ENCODE measurements around the gene UBAP1.
A peak's percentile ranks its signal among the peaks of the same experiment; 100 is the strongest.
"Not testable (repeated sequence)": the region's sequence is repeated elsewhere in the genome, so short reads cannot be mapped to it uniquely, and the experiment has no call there.

UBAP1 gene

GRCh38 chr9:34242830-34243229, 64.0 kb downstream of the UBAP1 start:
- no peak overlapping the region for H3K4me3 Mint-ChIP-seq
- H3K4me1 Mint-ChIP-seq: peaks cover 4% of the 10 kb centered on the region
- no peaks in the 10 kb centered on the region for H3K27me3 Mint-ChIP-seq (ENCODE audit: low read depth, poor library complexity)
- H3K27ac Mint-ChIP-seq: peak overlapping the region; percentile 19
- H3K36me3 Mint-ChIP-seq (ENCODE audit: low read depth): peaks cover 54% of the 10 kb centered on the region
- no peak for TF ChIP-seq CTCF (IDR thresholded peaks at IDR 0.05)
- DNase-seq: no peak
- no peaks in the 10 kb centered on the region for H3K9me3 Mint-ChIP-seq

GRCh38 chr9:34245212-34245611, 66.4 kb downstream of the UBAP1 start:
- not testable (repeated sequence) for H3K27me3 Mint-ChIP-seq (ENCODE audit: low read depth, poor library complexity); H3K27ac Mint-ChIP-seq; DNase-seq; H3K4me3 Mint-ChIP-seq; H3K9me3 Mint-ChIP-seq
- Mint-ChIP-seq H3K4me1 (peaks cover 12% of the 10 kb centered on the region), H3K36me3 (ENCODE audit: low read depth) (peaks cover 47% of the 10 kb centered on the region)

GRCh38 chr9:34246453-34246852, 67.6 kb downstream of the UBAP1 start:
- Mint-ChIP-seq H3K4me3 (no peak overlapping the region), H3K9me3 (no peaks in the 10 kb centered on the region), H3K27ac (peak overlapping the region; percentile 48), H3K27me3 (ENCODE audit: low read depth, poor library complexity) (no peaks in the 10 kb centered on the region), H3K36me3 (ENCODE audit: low read depth) (peaks cover 39% of the 10 kb centered on the region), H3K4me1 (peaks cover 12% of the 10 kb centered on the region)
- TF ChIP-seq CTCF (IDR thresholded peaks at IDR 0.05): no peak
- DNase-seq: no peak

GRCh38 chr9:34247782-34248181, 68.9 kb downstream of the UBAP1 start:
- H3K27ac Mint-ChIP-seq; H3K4me3 Mint-ChIP-seq; DNase-seq; H3K27me3 Mint-ChIP-seq (ENCODE audit: low read depth, poor library complexity); H3K9me3 Mint-ChIP-seq: not testable (repeated sequence)
- H3K4me1 Mint-ChIP-seq: peaks cover 16% of the 10 kb centered on the region
- peaks cover 26% of the 10 kb centered on the region for H3K36me3 Mint-ChIP-seq (ENCODE audit: low read depth)

GRCh38 chr9:34249274-34249673, 70.4 kb downstream of the UBAP1 start:
- peak overlapping the region; percentile 92 for H3K27ac Mint-ChIP-seq
- no peak overlapping the region for H3K4me3 Mint-ChIP-seq
- peaks cover 16% of the 10 kb centered on the region for H3K36me3 Mint-ChIP-seq (ENCODE audit: low read depth)
- no peak for TF ChIP-seq CTCF (IDR thresholded peaks at IDR 0.05)
- DNase-seq: no peak
- no peaks in the 10 kb centered on the region for H3K9me3 Mint-ChIP-seq
- peaks cover 26% of the 10 kb centered on the region for H3K4me1 Mint-ChIP-seq
- no peaks in the 10 kb centered on the region for H3K27me3 Mint-ChIP-seq (ENCODE audit: low read depth, poor library complexity)

- Mint-ChIP-seq H3K27ac (peak overlapping the region; percentile 71), H3K9me3 (no peaks in the 10 kb centered on the region)
Measured at GRCh38 chr9:34250721-34251120, 71.9 kb downstream of the UBAP1 start.

More at GRCh38 chr9:34250721-34251120, 71.9 kb downstream of the UBAP1 start:
- DNase-seq: no peak
- H3K36me3 Mint-ChIP-seq (ENCODE audit: low read depth): peaks cover 16% of the 10 kb centered on the region
- no peaks in the 10 kb centered on the region for H3K27me3 Mint-ChIP-seq (ENCODE audit: low read depth, poor library complexity)
- no peak for TF ChIP-seq CTCF (IDR thresholded peaks at IDR 0.05)
- H3K4me1 Mint-ChIP-seq: peaks cover 26% of the 10 kb centered on the region
- no peak overlapping the region for H3K4me3 Mint-ChIP-seq

Data from nephron progenitor cell (in vitro differentiated cells).